Panc1 (cell line): Measurements from ENCODE around the gene SGIP1. TPM values are rescaled to one million over a fixed set of nuclear protein-coding genes. Genes with fewer than 3 reads are reported as not detected.

Experiments
- ATAC-seq: fragments of 200-7000 bp; cut with Tn5 transposase; 2 replicates; pipeline ENCODE4 v1.9.1; 2020; ENCODE audit warnings: mild to moderate bottlenecking, moderate library complexity
- BruUV-seq: library from RNA; stranded (reverse); fragments of 400-500 nt; replicated peaks from 2 replicates; lab custom pipeline; 2021; lab: Mats Ljungman, UMichigan
- CTCF ChIA-PET: fragments of 300-600 bp; sonication (Branson Sonifier 250); formaldehyde crosslinking; loops from one replicate; lab custom pipeline; 2022; ENCODE audit warnings: antibody characterized with exemption; lab: Charles Lee
- POLR2A ChIA-PET: fragments of 300-600 bp; sonication (Branson Sonifier 250); formaldehyde crosslinking; loops from one replicate; lab custom pipeline; 2022; ENCODE audit warnings: antibody characterized with exemption; lab: Charles Lee
- DNase-seq: peaks from one replicate; pipeline ENCODE4 v3.0.0-alpha.2; 2010; ENCODE audit warnings: low read depth, low spot score
- H3K27ac ChIP-seq: 2 replicates; pipeline ENCODE4 v1.5.1; 2011; ENCODE audit warnings: mild to moderate bottlenecking, low read length, inconsistent platforms
- H3K27me3 ChIP-seq: fragments of 200-500 bp; sonication (Bioruptor generic); 2 replicates; pipeline ENCODE4 v1.6.0; 2014; ENCODE audit warnings: low read length, inconsistent platforms; ENCODE audit not compliant: control insufficient read depth, insufficient read depth
- H3K36me3 ChIP-seq: fragments of 200-500 bp; sonication (Bioruptor generic); 2 replicates; pipeline ENCODE4 v1.5.1; 2014; ENCODE audit warnings: inconsistent platforms, mild to moderate bottlenecking, low read length, moderate library complexity; ENCODE audit not compliant: control insufficient read depth, insufficient read depth
- H3K4me1 ChIP-seq: 2 replicates; pipeline ENCODE4 v1.5.1; 2011; ENCODE audit warnings: inconsistent platforms, mild to moderate bottlenecking, low read length, moderate library complexity; ENCODE audit not compliant: control insufficient read depth, insufficient read depth
- H3K4me3 ChIP-seq, 2 experiments: 2 replicates each; pipeline ENCODE4 v1.5.1; 2011 to 2012; ENCODE audit warnings: low read depth in 2 of 2, low read length in 2 of 2, mild to moderate bottlenecking in 2 of 2, inconsistent platforms in 1 of 2, moderate library complexity in 1 of 2
- H3K9me3 ChIP-seq: fragments of 200-500 bp; sonication (Bioruptor generic); 2 replicates; pipeline ENCODE4 v1.5.1; 2014; ENCODE audit warnings: low read depth, mild to moderate bottlenecking, inconsistent platforms, low read length, moderate library complexity; ENCODE audit not compliant: control insufficient read depth, insufficient read depth
- POLR2AphosphoS5 ChIP-seq: IDR thresholded peaks from 2 replicates; pipeline ENCODE4 v1.6.1; 2012; ENCODE audit warnings: mild to moderate bottlenecking, low read depth, low read length, moderate library complexity
- SIN3A ChIP-seq: IDR thresholded peaks from 2 replicates; pipeline ENCODE4 v1.6.1; 2012; ENCODE audit warnings: low read depth, mild to moderate bottlenecking, low read length, moderate library complexity, borderline replicate concordance; ENCODE audit not compliant: insufficient read depth
- TCF7L2 ChIP-seq: IDR thresholded peaks from 2 replicates; pipeline ENCODE4 v1.6.1; 2011; ENCODE audit warnings: mild to moderate bottlenecking, low read depth, low read length, inconsistent platforms
- in situ Hi-C: cut with HindIII; loops from 2 replicates; pipeline ENCODE4 v1.10.0; 2016; ENCODE audit warnings: low sequenced_read_pairs, low pct_unique_long_range_greater_than_20kb
- intact Hi-C: fragments of 100-400 bp; cut with micrococcal nuclease; formaldehyde crosslinking; loops from one replicate; pipeline ENCODE4 v1.10.0; 2022; ENCODE audit not compliant: unreplicated experiment
- total RNA-seq: library from RNA; stranded (reverse); gene quantifications from one replicate; pipeline ENCODE4 v1.2.1, GENCODE V29; 2021; ENCODE audit not compliant: unreplicated experiment
- TF ChIP-seq, protein P1 (sequence below), 2 experiments: IDR thresholded peaks; 2 replicates each; pipeline ENCODE4 v1.6.1; 2011 to 2012; ENCODE audit warnings: low read depth in 2 of 2, control low read depth in 1 of 2, low read length in 1 of 2, mild to moderate bottlenecking in 1 of 2, moderate library complexity in 1 of 2; ENCODE audit not compliant: insufficient read depth in 1 of 2
- TF ChIP-seq, protein P2 (sequence below): fragments of 450-650 bp; IDR thresholded peaks from 2 replicates; pipeline ENCODE4 v1.5.1; 2017; ENCODE audit warnings: mild to moderate bottlenecking

SGIP1 gene
- total RNA-seq, 1 experiment from 2014 or later, result 1.6 TPM

DNA sequence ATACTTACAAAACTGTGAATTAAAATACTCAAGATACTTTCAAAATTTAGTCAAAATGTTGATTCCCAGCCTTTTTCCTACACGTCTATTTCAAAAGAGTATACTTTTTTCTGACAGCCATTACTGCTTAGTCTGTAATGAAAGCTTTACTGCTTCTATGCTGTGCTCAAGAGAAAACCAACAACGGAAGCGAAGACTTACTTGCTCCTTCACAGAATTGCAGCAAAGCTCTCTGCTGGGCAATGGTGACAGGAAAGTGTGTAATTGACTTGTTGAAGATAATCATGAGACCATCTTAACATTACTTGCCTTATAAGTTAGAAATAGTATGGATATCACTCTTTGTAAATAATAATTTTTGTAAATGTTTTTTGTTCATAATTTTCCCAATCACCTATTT lies 216.6 kb downstream of the SGIP1 start:
- TF ChIP-seq SIN3A, result no peak
- POLR2A ChIA-PET, result no interaction called here
- no peak overlapping the region for H3K4me3 ChIP-seq
- no peak for DNase-seq
- no peaks in the 10 kb centered on the region for H3K36me3 ChIP-seq
- CTCF ChIA-PET, result no interaction called here
- intact Hi-C loops (no loop called here), in situ Hi-C loops (no loop called here)
- peaks cover 3% of the 10 kb centered on the region; the same call in 1 of the 2 replicates for H3K27me3 ChIP-seq
- no peaks in the 10 kb centered on the region for H3K4me1 ChIP-seq
- no peak for ATAC-seq
- no peak overlapping the region for H3K27ac ChIP-seq
- no TSS peak for BruUV-seq
- H3K9me3 ChIP-seq, result no peaks in the 10 kb centered on the region

DNA sequence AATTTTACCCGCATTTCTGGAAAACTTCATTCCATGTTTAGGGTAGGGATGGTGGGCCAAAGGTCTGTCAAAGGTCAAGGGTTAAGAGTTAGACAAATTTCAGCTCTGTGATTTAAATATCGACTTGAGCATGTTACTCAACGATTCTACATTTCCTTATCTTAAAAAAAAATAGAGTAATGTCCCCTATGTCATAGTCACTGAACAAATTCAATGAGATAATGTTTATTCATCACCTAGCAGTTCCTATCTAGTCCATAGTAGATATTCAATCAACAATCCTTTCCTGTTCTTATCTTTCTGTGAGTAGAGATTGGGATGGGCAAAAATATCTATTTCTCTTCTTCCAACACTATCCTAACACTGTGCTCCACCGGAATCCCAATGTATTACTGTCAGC lies 217.2 kb downstream of the SGIP1 start:
- intact Hi-C loops, result no loop called here
- H3K27ac ChIP-seq, result no peak overlapping the region
- no peaks in the 10 kb centered on the region for H3K36me3 ChIP-seq
- no TSS peak for BruUV-seq
- no peak overlapping the region for H3K4me3 ChIP-seq
- DNase-seq (no peak), ATAC-seq (no peak)
- TF ChIP-seq, protein P1, sequence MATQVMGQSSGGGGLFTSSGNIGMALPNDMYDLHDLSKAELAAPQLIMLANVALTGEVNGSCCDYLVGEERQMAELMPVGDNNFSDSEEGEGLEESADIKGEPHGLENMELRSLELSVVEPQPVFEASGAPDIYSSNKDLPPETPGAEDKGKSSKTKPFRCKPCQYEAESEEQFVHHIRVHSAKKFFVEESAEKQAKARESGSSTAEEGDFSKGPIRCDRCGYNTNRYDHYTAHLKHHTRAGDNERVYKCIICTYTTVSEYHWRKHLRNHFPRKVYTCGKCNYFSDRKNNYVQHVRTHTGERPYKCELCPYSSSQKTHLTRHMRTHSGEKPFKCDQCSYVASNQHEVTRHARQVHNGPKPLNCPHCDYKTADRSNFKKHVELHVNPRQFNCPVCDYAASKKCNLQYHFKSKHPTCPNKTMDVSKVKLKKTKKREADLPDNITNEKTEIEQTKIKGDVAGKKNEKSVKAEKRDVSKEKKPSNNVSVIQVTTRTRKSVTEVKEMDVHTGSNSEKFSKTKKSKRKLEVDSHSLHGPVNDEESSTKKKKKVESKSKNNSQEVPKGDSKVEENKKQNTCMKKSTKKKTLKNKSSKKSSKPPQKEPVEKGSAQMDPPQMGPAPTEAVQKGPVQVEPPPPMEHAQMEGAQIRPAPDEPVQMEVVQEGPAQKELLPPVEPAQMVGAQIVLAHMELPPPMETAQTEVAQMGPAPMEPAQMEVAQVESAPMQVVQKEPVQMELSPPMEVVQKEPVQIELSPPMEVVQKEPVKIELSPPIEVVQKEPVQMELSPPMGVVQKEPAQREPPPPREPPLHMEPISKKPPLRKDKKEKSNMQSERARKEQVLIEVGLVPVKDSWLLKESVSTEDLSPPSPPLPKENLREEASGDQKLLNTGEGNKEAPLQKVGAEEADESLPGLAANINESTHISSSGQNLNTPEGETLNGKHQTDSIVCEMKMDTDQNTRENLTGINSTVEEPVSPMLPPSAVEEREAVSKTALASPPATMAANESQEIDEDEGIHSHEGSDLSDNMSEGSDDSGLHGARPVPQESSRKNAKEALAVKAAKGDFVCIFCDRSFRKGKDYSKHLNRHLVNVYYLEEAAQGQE (IDR thresholded peaks at IDR 0.05; ENCODE audit: insufficient read depth in 1 of 2, low read depth in 2 of 2, low read length in 1 of 2), result no peak
- TF ChIP-seq, protein P2, sequence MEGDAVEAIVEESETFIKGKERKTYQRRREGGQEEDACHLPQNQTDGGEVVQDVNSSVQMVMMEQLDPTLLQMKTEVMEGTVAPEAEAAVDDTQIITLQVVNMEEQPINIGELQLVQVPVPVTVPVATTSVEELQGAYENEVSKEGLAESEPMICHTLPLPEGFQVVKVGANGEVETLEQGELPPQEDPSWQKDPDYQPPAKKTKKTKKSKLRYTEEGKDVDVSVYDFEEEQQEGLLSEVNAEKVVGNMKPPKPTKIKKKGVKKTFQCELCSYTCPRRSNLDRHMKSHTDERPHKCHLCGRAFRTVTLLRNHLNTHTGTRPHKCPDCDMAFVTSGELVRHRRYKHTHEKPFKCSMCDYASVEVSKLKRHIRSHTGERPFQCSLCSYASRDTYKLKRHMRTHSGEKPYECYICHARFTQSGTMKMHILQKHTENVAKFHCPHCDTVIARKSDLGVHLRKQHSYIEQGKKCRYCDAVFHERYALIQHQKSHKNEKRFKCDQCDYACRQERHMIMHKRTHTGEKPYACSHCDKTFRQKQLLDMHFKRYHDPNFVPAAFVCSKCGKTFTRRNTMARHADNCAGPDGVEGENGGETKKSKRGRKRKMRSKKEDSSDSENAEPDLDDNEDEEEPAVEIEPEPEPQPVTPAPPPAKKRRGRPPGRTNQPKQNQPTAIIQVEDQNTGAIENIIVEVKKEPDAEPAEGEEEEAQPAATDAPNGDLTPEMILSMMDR, result no peak
- TF ChIP-seq TCF7L2, result no peak
- POLR2A ChIA-PET, result no interaction called here
- H3K27me3 ChIP-seq, result peaks cover 4% of the 10 kb centered on the region
- in situ Hi-C loops, result no loop called here
- H3K9me3 ChIP-seq, result no peaks in the 10 kb centered on the region
- CTCF ChIA-PET, result no interaction called here
- H3K4me1 ChIP-seq, result no peaks in the 10 kb centered on the region

DNA sequence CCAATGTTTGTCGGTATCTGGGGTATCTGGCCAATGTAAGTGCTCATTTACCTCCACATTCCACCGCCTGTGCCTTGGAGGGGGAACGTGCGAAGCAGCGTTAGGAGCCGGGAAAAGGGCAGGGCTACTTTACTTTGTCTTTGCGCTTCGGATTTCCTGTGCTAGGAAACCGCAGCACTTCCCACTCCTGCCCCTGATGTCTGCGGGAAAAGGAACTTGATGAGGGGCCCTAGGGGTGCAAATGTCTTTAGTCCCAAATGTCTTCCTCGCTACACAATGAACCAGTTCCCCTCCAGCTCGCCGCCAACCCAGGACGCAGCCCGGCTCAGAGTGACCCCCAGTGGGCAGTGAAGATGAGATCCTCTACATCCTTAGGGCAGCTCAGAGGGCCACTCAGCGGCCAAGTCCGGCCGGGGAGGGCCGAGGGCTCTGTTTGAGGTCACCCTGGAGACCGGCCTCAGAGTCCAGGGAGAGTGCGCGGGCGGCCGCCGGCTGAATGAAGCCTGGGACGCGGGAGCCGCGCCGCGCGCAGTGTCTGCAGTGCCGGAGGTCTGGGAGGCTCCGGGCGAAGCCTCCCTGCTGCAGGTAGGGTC lies 218.1 kb downstream of the SGIP1 start, which contains the start of gene DYNLT5:
Gene DYNLT5 (plus strand): TSS at position 460 of the 593 bp plus-strand sequence. CDS start 2,200 bp downstream, outside the sequence.
- Histone ChIP-seq H3K4me1 (no peaks in the 10 kb centered on the region), H3K27me3 (peaks cover 5% of the 10 kb centered on the region), H3K36me3 (no peaks in the 10 kb centered on the region), H3K27ac (no peak within 1 kb of the TSS), H3K9me3 (no peaks in the 10 kb centered on the region), H3K4me3 (no peak within 1 kb of the TSS)
- CTCF ChIA-PET, result no interaction called here
- DNase-seq (no peak), ATAC-seq (no peak)
- in situ Hi-C loops (no loop called here), intact Hi-C loops (no loop called here)
- TF ChIP-seq SIN3A (no peak), TCF7L2 (no peak), POLR2AphosphoS5 (no peak)
- TF ChIP-seq, protein P1 (IDR thresholded peaks at IDR 0.05; ENCODE audit: insufficient read depth in 1 of 2, low read depth in 2 of 2, low read length in 1 of 2), result no peak
- TF ChIP-seq, protein P2, result no peak
- no TSS peak for BruUV-seq
- POLR2A ChIA-PET, result no interaction called here
